Activated T-cell treated with anti-CD3 and anti-CD28 coated beads for 1 hour (primary cell): ENCODE data around the gene ACOX2.
A peak's percentile ranks its signal among the peaks of the same experiment; 100 is the strongest.
"Not testable (repeated sequence)": the region's sequence is repeated elsewhere in the genome, so short reads cannot be mapped to it uniquely, and the experiment has no call there.

Experiments used
- DNase-seq: peaks from one replicate; pipeline ENCODE4 v3.0.0-alpha.2; 2020; ENCODE audit warnings: low read depth

The ACOX2 gene

DNA sequence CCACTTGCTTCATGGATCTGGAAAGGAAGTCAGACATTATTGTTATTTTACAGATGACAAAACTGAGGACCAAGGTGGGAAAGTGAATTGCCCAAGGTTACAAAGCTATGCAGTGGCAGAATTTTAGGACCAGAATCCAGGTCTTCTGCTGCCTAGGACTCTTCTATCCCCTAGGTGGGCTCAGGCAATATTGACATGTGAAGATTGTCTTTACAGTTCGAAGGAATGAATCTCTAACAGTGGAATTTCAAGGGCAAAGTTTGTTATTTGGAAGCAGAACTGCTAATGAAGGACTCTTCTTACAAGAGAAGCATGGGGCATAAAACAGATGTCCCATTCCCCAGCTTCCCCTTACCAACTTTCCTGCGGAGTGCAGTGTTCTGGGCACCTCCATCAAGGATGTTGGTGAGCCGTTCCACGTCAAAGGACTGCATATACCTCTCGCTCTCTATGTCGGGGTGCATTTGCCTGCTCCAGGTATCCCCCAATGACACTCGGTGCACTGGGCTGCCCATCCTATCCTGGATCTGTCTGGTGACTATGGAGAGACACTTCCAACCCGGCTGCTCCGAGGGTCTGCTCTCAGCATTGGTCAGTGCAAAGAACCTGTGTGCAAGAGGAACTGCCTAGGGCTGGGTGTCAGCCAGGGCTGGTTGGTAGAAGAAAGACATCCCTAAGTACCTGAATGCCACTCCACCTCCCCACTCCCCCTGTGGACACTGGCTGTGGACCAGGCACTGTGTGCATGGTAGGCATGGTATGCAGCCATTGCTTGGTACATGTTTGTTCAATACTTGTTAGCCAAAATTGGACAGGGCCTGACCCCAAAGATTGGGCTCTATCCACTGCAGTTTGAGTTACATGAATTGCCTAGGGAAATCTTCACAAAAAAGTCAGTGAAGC is 2.1 kb downstream of the ACOX2 start:
- DNase-seq: no peak

GRCh38 chr3:58532794-58533220 is 4.2 kb downstream of the ACOX2 start:
- peak; percentile 65 for DNase-seq

- no peak for DNase-seq
These were observed 5.0 kb downstream of the ACOX2 start for GRCh38 chr3:58531956-58532355.

- no peak for DNase-seq
These were observed 5.4 kb downstream of the ACOX2 start for GRCh38 chr3:58531555-58531954.

- no peak for DNase-seq
These were observed 6.6 kb downstream of the ACOX2 start for GRCh38 chr3:58530354-58530865.

DNA sequence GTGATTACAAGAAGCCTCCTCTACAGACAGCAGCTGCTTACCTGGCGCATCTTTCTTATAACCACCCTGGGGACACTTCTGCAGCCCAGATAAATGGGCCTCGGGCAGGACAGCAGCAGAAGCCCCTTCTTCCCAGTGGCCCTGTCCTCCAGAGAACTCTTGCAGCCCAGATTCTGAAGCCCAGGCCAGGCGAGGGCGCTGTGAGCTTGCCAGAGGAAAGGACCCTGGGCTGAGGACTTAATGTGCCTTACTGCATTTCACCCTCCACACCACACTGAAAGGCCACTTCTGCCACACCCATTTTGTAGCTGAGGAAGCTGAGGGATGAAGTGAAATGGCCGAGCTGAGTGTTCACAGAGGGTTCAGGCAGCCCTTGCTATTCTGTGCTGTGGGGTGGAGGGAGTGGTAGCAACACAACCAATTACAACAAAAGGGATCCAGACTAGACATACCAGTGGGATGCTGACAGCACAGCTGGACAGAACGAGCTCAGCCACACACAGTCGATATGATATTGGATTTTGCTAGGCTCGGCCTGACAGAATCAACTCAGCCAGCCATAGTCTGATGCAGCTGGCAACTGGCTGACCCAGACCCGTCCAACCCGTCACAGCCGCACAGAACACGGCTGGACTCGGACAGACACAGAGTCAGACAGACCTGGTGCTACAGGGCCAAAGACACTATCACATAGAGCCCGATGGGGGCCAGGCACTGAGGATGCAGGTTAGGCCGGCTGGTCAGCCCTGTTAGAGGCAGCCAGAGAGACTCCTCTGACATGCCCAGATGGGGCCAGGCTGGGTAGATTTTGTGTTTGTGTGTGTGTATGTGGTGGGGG is 7.3 kb downstream of the ACOX2 start:
- no peak for DNase-seq

DNA sequence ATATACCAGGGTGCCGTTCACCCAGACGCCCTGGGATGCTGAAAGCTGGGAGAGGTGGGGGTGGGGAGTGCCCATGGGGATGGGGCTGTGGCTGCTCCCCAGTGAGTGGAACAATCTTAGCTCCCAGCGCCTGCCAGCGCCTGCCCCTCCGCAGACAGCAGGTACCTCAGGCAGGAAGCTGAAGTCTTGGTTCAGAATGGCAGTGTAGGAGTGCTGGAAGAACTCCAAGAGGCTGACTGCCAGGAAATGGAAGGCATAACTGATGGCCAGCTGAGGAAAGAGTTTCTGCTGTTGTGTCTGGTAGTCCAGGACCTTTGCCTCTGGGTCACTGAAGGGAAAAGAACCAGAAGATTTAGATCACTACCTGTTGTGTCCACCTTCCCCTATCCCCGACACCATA is 8.4 kb downstream of the ACOX2 start:
- no peak for DNase-seq

- DNase-seq: not testable (repeated sequence)
These were observed 9.6 kb downstream of the ACOX2 start for GRCh38 chr3:58527440-58527839.

DNA sequence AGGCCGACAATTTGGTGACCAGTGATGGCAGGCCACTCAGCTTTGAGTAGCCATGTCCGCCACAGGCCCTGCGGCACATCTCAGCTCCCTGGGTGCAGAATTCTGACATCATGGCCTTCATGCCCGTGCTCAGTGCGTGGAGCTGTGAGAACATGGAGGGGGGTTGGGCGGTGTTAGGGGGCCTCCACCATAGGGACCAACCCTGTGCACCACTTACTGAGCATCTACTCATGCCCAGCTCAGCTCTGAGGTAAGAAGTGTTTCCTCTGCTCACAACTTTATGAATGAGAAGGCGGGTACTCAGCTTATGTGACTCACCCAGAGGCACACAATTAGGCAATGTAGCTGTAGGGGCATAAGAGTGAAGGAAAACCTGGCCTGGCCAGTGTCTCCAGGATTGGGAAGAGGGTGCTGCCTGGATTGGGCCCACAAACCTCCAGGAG is 10.5 kb downstream of the ACOX2 start:
- DNase-seq: no peak

- no peak for DNase-seq
These were observed 12.6 kb downstream of the ACOX2 start for GRCh38 chr3:58524326-58524888.

- DNase-seq: no peak
These were observed 14.1 kb downstream of the ACOX2 start for GRCh38 chr3:58522759-58523425.

- no peak for DNase-seq
These were observed 14.9 kb downstream of the ACOX2 start for GRCh38 chr3:58521917-58522631.

DNA sequence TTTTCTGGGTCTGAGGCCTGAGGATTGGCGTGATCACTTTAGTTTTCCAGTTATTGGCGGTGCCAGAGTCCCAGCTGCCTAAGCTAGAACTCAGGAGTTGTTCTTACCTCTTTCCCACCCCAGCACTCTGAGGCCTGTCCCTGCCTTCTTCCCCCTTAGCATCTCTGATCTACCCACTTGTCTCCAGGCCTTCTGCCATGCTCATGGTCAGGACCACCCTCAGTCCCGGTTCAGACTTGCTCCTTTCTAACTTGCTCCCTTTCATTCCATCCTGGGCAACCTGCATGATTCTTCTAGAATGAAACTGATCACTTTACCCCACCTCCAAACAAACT is 15.7 kb downstream of the ACOX2 start:
- no peak for DNase-seq

DNA sequence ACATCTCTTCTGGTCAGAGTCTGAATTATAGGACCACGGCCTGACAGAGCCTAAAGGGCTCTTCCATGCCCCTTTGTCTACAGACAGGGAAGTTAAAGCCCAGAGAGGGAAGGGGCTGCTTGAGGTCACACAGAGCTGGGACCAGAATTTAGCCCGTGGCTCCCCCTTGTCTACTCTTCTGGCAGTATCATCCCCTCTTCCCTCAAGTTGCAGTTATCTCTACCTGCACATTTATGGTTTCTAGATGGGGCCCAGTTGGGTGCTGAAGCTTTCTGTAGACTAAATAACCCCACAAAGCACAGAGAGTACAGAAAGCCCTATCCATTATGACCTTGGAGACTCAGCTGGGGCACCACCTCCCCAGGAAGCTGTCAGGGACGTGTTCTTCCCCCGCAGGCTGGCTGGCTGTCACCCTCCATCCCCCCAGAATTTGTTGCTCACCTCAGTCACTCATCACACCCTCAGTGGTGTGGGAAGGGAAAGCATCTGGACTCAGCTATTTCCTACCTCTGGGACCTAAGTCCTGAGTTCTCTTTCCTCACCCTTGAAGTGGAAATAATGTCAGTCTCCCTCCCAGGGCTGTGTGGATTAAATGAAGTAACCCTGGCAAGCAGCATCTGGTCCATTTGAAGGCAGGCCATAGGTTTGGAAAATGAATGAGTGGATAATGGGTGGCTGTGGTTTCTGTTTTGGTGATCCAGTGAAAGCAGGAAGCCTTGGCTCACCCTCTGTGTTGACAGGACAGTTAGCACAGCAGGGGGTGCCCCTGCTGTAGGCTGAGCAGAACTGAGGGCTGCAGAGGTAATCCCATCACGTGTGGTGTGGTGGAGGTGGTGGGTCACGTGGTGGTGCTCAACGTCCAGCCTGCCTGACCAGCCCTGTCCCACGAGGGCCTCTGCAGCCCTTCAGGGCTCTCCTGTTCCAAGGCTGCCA is 16.3 kb downstream of the ACOX2 start:
- DNase-seq: no peak

- DNase-seq: no peak
These were observed 17.2 kb downstream of the ACOX2 start for GRCh38 chr3:58519668-58520402.

DNA sequence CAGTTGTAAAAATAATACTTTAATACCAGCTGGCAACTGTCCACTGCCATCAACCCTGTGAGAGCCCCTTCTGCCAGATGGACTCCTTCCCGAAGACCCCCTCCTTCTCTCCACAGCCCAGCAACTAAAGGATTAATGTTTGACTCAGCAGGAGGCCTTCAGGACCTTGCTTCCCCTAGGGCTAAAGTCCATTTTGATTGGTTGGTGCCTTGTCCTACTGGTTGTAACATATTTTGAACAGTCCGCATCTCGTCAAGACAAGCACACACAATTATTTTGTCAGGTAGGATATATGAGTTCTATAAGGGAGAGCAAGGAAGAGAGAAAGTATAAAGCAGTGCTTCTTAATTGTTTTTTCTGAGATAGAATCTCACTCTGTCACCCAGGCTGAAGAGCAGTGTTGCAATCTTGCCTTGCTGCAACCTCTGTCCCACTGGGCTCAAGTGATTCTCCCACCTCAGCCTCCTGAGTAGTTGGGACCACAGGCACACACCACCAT is 18.6 kb downstream of the ACOX2 start:
- DNase-seq: no peak

GRCh38 chr3:58514405-58514804 is 22.6 kb downstream of the ACOX2 start:
- no peak for DNase-seq

DNA sequence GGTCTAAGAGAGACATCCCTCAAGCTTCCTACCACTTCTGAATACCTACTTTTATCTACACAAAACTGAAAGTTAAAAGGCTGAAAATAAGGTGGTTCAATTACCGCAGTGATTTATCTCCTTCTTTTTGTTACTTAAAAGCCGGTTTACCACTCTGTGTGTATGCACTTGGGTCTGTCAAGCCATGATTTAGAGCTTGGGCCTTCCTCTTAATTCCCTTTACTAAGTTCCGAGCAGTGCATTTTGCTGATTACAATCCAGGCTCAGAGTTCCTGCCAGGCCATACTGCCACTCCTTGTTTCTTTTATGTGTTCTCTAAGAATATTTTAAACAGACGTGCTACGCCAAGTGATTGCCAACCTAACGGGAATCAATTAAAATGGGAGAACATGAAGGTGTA is 28.6 kb downstream of the ACOX2 start:
- DNase-seq: no peak

GRCh38 chr3:58507356-58508078 is 29.5 kb downstream of the ACOX2 start:
- DNase-seq: no peak
